Measurements from ENCODE around the gene CDH4.

GRCh38 chr20:61587036-61587435, 335.0 kb downstream of the CDH4 start:
- no peak for TF ChIP-seq CTCF (IDR thresholded peaks at IDR 0.05; ENCODE audit: insufficient read depth, low read length)
- TF ChIP-seq POLR2AphosphoS5 (IDR thresholded peaks at IDR 0.05; ENCODE audit: low read depth) = no peak
- TF ChIP-seq SPI1 (IDR thresholded peaks at IDR 0.05; ENCODE audit: borderline replicate concordance, low read depth) = no peak
